Measurements from ENCODE around the gene MAEL. TPM values are rescaled to one million over a fixed set of nuclear protein-coding genes. Genes with fewer than 3 reads are reported as not detected.

The MAEL gene
- total RNA-seq, 1 experiment from 2014 or later: 0.26 TPM

DNA sequence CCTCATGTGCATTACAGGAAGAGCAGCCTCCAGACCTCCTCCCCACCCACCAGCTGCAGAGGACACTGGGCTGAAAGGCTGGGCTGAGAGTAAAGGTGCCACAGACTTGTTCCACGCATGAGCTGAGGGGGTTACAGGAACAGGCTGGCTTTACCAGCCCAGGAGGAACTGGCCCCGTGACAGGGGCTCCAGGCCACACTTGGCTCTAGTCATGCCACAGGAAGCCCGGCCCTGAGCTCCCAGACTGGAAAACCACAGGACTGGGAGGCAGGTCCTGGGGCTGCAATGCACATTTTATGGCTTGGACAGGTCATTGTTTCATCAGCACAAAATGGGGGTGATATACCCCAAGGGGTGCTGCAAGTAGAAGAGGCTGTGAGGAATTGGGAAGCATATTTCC is 65.5 kb downstream of the MAEL start (continued):
- TF ChIP-seq, protein P1, sequence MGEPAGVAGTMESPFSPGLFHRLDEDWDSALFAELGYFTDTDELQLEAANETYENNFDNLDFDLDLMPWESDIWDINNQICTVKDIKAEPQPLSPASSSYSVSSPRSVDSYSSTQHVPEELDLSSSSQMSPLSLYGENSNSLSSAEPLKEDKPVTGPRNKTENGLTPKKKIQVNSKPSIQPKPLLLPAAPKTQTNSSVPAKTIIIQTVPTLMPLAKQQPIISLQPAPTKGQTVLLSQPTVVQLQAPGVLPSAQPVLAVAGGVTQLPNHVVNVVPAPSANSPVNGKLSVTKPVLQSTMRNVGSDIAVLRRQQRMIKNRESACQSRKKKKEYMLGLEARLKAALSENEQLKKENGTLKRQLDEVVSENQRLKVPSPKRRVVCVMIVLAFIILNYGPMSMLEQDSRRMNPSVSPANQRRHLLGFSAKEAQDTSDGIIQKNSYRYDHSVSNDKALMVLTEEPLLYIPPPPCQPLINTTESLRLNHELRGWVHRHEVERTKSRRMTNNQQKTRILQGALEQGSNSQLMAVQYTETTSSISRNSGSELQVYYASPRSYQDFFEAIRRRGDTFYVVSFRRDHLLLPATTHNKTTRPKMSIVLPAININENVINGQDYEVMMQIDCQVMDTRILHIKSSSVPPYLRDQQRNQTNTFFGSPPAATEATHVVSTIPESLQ (CRISPR knock-in tag; IDR thresholded peaks at IDR 0.05): no peak

DNA sequence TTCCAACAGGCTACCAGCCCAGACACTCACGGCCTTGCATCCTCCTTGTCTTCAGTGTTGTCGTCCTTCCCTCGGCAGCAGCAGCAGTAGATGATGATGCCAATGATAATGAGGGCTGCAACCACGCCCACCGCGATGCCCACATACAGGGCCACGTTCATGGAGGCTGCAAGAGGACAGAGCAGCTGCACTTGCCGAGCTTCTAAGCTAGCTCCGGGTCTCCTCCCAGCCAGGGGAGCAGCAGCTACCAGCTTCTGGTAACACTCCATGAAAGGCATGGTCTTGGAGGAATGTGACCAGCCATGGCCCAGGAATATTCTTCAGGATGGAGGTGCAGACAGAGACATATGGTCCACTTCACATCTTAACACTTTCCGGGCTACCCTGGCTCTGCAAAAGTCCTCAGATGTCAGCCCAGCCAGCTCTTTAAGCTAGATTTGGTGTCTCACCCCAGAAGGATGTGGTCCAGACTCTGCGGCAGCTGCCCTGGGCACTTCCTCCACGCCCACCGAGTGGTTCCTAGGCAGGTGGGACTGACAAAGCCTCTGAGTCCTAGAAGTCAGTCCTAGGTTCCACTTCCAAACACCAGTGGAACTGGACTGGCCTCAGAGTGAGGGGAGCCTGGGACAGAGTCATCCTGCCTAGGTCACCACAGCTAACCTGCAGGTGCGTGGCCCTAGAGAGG is 66.0 kb downstream of the MAEL start:
- Mint-ChIP-seq H3K27me3 (ENCODE audit: low read depth) (peaks cover 4% of the 10 kb centered on the region; the same call in 1 of the 2 replicates), H3K4me3 (no peak overlapping the region), H3K36me3 (no peaks in the 10 kb centered on the region), H3K4me1 (peaks cover 14% of the 10 kb centered on the region), H3K9me3 (no peaks in the 10 kb centered on the region), H3K27ac (no peak overlapping the region)
- POLR2A ChIA-PET: no interaction called here
- CTCF ChIA-PET: interaction anchor here (1.0 to 11.5 kb wide), 3 partner anchors 11 to 171 kb away, joined by 3 to 400 read pairs (median 9); no protein-coding TSS in a partner anchor
- ATAC-seq (no peak), DNase-seq (ENCODE audit: low spot score) (no peak)
- TF ChIP-seq GABPB1 (CRISPR knock-in tag; IDR thresholded peaks at IDR 0.05) (no peak), KAT7 (CRISPR knock-in tag; IDR thresholded peaks at IDR 0.05; ENCODE audit: borderline replicate concordance) (no peak), SMAD4 (CRISPR knock-in tag; IDR thresholded peaks at IDR 0.05) (no peak), ZNF396 (CRISPR knock-in tag; IDR thresholded peaks at IDR 0.05; ENCODE audit: borderline replicate concordance) (no peak), ZNF138 (CRISPR knock-in tag; conservative IDR thresholded peaks at IDR 0.05) (no peak), MXD4 (CRISPR knock-in tag; IDR thresholded peaks at IDR 0.05; ENCODE audit: borderline replicate concordance) (no peak), RELA (CRISPR knock-in tag; IDR thresholded peaks at IDR 0.05; ENCODE audit: borderline replicate concordance) (no peak), SOX15 (CRISPR knock-in tag; IDR thresholded peaks at IDR 0.05) (no peak), NR2C2 (CRISPR knock-in tag; IDR thresholded peaks at IDR 0.05) (no peak), ZNF423 (CRISPR knock-in tag; IDR thresholded peaks at IDR 0.05) (no peak), ZNF219 (CRISPR knock-in tag; IDR thresholded peaks at IDR 0.05; ENCODE audit: borderline replicate concordance) (no peak)
- TF ChIP-seq, protein P2, sequence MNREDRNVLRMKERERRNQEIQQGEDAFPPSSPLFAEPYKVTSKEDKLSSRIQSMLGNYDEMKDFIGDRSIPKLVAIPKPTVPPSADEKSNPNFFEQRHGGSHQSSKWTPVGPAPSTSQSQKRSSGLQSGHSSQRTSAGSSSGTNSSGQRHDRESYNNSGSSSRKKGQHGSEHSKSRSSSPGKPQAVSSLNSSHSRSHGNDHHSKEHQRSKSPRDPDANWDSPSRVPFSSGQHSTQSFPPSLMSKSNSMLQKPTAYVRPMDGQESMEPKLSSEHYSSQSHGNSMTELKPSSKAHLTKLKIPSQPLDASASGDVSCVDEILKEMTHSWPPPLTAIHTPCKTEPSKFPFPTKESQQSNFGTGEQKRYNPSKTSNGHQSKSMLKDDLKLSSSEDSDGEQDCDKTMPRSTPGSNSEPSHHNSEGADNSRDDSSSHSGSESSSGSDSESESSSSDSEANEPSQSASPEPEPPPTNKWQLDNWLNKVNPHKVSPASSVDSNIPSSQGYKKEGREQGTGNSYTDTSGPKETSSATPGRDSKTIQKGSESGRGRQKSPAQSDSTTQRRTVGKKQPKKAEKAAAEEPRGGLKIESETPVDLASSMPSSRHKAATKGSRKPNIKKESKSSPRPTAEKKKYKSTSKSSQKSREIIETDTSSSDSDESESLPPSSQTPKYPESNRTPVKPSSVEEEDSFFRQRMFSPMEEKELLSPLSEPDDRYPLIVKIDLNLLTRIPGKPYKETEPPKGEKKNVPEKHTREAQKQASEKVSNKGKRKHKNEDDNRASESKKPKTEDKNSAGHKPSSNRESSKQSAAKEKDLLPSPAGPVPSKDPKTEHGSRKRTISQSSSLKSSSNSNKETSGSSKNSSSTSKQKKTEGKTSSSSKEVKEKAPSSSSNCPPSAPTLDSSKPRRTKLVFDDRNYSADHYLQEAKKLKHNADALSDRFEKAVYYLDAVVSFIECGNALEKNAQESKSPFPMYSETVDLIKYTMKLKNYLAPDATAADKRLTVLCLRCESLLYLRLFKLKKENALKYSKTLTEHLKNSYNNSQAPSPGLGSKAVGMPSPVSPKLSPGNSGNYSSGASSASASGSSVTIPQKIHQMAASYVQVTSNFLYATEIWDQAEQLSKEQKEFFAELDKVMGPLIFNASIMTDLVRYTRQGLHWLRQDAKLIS (CRISPR knock-in tag; IDR thresholded peaks at IDR 0.05; ENCODE audit: borderline replicate concordance): no peak
- TF ChIP-seq, protein P3, sequence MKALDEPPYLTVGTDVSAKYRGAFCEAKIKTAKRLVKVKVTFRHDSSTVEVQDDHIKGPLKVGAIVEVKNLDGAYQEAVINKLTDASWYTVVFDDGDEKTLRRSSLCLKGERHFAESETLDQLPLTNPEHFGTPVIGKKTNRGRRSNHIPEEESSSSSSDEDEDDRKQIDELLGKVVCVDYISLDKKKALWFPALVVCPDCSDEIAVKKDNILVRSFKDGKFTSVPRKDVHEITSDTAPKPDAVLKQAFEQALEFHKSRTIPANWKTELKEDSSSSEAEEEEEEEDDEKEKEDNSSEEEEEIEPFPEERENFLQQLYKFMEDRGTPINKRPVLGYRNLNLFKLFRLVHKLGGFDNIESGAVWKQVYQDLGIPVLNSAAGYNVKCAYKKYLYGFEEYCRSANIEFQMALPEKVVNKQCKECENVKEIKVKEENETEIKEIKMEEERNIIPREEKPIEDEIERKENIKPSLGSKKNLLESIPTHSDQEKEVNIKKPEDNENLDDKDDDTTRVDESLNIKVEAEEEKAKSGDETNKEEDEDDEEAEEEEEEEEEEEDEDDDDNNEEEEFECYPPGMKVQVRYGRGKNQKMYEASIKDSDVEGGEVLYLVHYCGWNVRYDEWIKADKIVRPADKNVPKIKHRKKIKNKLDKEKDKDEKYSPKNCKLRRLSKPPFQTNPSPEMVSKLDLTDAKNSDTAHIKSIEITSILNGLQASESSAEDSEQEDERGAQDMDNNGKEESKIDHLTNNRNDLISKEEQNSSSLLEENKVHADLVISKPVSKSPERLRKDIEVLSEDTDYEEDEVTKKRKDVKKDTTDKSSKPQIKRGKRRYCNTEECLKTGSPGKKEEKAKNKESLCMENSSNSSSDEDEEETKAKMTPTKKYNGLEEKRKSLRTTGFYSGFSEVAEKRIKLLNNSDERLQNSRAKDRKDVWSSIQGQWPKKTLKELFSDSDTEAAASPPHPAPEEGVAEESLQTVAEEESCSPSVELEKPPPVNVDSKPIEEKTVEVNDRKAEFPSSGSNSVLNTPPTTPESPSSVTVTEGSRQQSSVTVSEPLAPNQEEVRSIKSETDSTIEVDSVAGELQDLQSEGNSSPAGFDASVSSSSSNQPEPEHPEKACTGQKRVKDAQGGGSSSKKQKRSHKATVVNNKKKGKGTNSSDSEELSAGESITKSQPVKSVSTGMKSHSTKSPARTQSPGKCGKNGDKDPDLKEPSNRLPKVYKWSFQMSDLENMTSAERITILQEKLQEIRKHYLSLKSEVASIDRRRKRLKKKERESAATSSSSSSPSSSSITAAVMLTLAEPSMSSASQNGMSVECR (CRISPR knock-in tag; IDR thresholded peaks at IDR 0.05; ENCODE audit: borderline replicate concordance): no peak
- TF ChIP-seq, protein P4, sequence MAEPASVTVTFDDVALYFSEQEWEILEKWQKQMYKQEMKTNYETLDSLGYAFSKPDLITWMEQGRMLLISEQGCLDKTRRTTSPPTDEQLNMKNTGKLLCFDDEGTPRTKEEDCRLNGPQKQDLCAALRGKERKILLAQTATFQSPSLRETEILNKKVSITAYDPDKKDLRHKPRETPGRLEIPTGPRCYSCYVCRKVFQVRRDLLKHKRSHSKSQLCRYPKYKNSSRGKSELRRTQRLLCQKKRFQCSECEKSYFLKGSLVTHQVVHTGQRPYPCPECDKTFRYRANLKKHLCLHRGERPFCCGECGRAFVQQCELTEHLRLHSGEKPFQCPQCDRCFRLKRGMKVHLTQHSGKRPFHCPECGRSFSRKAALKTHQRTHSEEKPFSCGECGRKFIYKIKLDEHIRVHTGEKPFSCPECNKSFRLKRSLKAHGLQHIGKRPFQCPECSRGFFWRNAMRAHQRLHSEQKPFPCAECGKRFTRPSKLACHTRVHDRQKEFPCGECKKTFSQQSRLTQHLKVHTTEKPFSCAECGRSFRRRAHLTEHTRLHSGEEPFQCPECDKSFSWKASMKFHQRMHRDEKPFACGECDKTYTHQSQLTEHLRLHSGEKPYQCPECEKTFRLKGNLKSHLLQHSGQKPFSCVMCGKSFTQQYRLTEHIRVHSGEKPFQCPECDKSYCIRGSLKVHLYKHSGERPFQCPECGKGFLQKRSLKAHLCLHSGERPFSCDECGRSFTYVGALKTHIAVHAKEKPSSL (CRISPR knock-in tag; conservative IDR thresholded peaks at IDR 0.05): no peak
